Body of pancreas (tissue), 4 donors: ENCODE measurements around the gene FBXO34.

Experiments used
- CTCF ChIP-seq, 7 experiments: fragments of 450-650 bp in 4 of 7; fragments of 200-600 bp in 3 of 7; sonication (generic) in 3 of 7; IDR thresholded peaks; one replicate each; pipeline ENCODE4 v1.5.1; 2016 to 2019; ENCODE audit warnings: antibody characterized with exemption in 7 of 7
- POLR2A ChIP-seq, 3 donors: fragments of 450-650 bp; IDR thresholded peaks; one replicate each; pipeline ENCODE4 v1.6.1; 2016; ENCODE audit warnings: antibody characterized with exemption in 3 of 3, mild to moderate bottlenecking in 2 of 3

GRCh38 chr14:55285048-55285652 lies 13.9 kb downstream of the FBXO34 start:
- TF ChIP-seq CTCF (IDR thresholded peaks at IDR 0.05) (no peak), POLR2A (IDR thresholded peaks at IDR 0.05) (no peak)
